ACC112 (cell line): ENCODE results near the gene ZNF154.

Source experiments
- H2AFZ ChIP-seq: fragments of 200-600 bp; sonication (generic); one replicate; pipeline ENCODE4 v1.6.0; 2017; ENCODE audit warnings: antibody characterized with exemption, low read length; ENCODE audit not compliant: unreplicated experiment
- H3K27ac ChIP-seq: fragments of 200-600 bp; sonication (generic); 2 replicates; pipeline ENCODE4 v1.5.1; 2014; ENCODE audit warnings: low read depth, mild to moderate bottlenecking, antibody characterized with exemption, low read length, moderate library complexity
- H3K27me3 ChIP-seq: fragments of 200-600 bp; sonication (generic); 2 replicates; pipeline ENCODE4 v1.6.1; 2014; ENCODE audit warnings: mild to moderate bottlenecking, antibody characterized with exemption, low read length, moderate library complexity, mixed read lengths; ENCODE audit not compliant: insufficient read depth
- H3K36me3 ChIP-seq: fragments of 200-600 bp; sonication (generic); 2 replicates; pipeline ENCODE4 v1.6.1; 2016; ENCODE audit warnings: mild to moderate bottlenecking, antibody characterized with exemption, low read length, moderate library complexity, mixed read lengths; ENCODE audit not compliant: insufficient read depth
- H3K4me1 ChIP-seq: fragments of 200-600 bp; sonication (generic); one replicate; pipeline ENCODE4 v1.6.1; 2016; ENCODE audit warnings: low read length, mixed read lengths; ENCODE audit not compliant: insufficient read depth, unreplicated experiment, control insufficient read depth
- H3K4me3 ChIP-seq: fragments of 200-600 bp; sonication (generic); 2 replicates; pipeline ENCODE4 v1.5.1; 2014; ENCODE audit warnings: mild to moderate bottlenecking, low read depth, low read length
- H3K79me2 ChIP-seq: fragments of 200-600 bp; sonication (generic); one replicate; pipeline ENCODE4 v1.6.0; 2016; ENCODE audit warnings: low read length; ENCODE audit not compliant: control insufficient read depth, unreplicated experiment, insufficient read depth

ZNF154 gene

GRCh38 chr19:57682226-57682766, 26.7 kb downstream of the ZNF154 start:
- Histone ChIP-seq H3K36me3 (peaks cover 38% of the 10 kb centered on the region), H3K4me3 (peak overlapping the region; percentile 95), H3K4me1 (peaks cover 4% of the 10 kb centered on the region), H3K27me3 (no peaks in the 10 kb centered on the region), H3K79me2 (peaks cover 48% of the 10 kb centered on the region), H2AFZ (peak overlapping the region; percentile 73), H3K27ac (no peak overlapping the region)

GRCh38 chr19:57675881-57676280, 33.1 kb downstream of the ZNF154 start:
- Histone ChIP-seq H3K27ac (no peak overlapping the region), H3K36me3 (no peaks in the 10 kb centered on the region)

GRCh38 chr19:57672466-57672865, 36.5 kb downstream of the ZNF154 start:
- Histone ChIP-seq H3K4me1 (peaks cover 11% of the 10 kb centered on the region), H2AFZ (no peak overlapping the region), H3K36me3 (no peaks in the 10 kb centered on the region), H3K79me2 (no peaks in the 10 kb centered on the region), H3K27ac (no peak overlapping the region), H3K4me3 (no peak overlapping the region), H3K27me3 (peaks cover 6% of the 10 kb centered on the region; the same call in 1 of the 2 replicates)

More at GRCh38 chr19:57675881-57676280, 33.1 kb downstream of the ZNF154 start:
- Histone ChIP-seq H2AFZ (no peak overlapping the region), H3K27me3 (peaks cover 6% of the 10 kb centered on the region; the same call in 1 of the 2 replicates), H3K79me2 (no peaks in the 10 kb centered on the region), H3K4me3 (no peak overlapping the region; the same call in 1 of the 2 replicates), H3K4me1 (peaks cover 11% of the 10 kb centered on the region)

- Histone ChIP-seq H3K36me3 (no peaks in the 10 kb centered on the region), H2AFZ (no peak overlapping the region), H3K27ac (no peak overlapping the region), H3K4me1 (peaks cover 10% of the 10 kb centered on the region), H3K4me3 (no peak overlapping the region), H3K27me3 (peaks cover 13% of the 10 kb centered on the region; the same call in 1 of the 2 replicates), H3K79me2 (no peaks in the 10 kb centered on the region)
Measured at GRCh38 chr19:57671124-57671895, 37.7 kb downstream of the ZNF154 start.

- H2AFZ ChIP-seq: no peak within 1 kb of the TSS
- no peak within 1 kb of the TSS for H3K27ac ChIP-seq
- no peaks in the 10 kb centered on the region for H3K79me2 ChIP-seq
- no peaks in the 10 kb centered on the region for H3K4me1 ChIP-seq
- peaks cover 15% of the 10 kb centered on the region for H3K27me3 ChIP-seq
- H3K36me3 ChIP-seq: no peaks in the 10 kb centered on the region
- no peak within 1 kb of the TSS for H3K4me3 ChIP-seq
Measured at GRCh38 chr19:57668635-57669034, 40.4 kb downstream of the ZNF154 start, which contains the start of gene ZSCAN4. ZSCAN4 (plus strand) TSS chr19:57668935; CDS start chr19:57676146, 7,211 bp downstream.

GRCh38 chr19:57667228-57667627, 41.8 kb downstream of the ZNF154 start:
- no peaks in the 10 kb centered on the region for H3K79me2 ChIP-seq
- no peaks in the 10 kb centered on the region for H3K4me1 ChIP-seq
- H3K4me3 ChIP-seq: no peak overlapping the region
- H3K27ac ChIP-seq: no peak overlapping the region
- peaks cover 15% of the 10 kb centered on the region for H3K27me3 ChIP-seq
- H2AFZ ChIP-seq: no peak overlapping the region
- H3K36me3 ChIP-seq: no peaks in the 10 kb centered on the region

GRCh38 chr19:57665261-57665806, 43.7 kb downstream of the ZNF154 start:
- no peak overlapping the region for H3K4me3 ChIP-seq
- no peak overlapping the region for H2AFZ ChIP-seq
- H3K27me3 ChIP-seq: peaks cover 22% of the 10 kb centered on the region

GRCh38 chr19:57664269-57665127, 44.5 kb downstream of the ZNF154 start:
- Histone ChIP-seq H2AFZ (peak overlapping the region; percentile 93), H3K27ac (no peak overlapping the region), H3K27me3 (peaks cover 31% of the 10 kb centered on the region), H3K4me1 (no peaks in the 10 kb centered on the region), H3K79me2 (no peaks in the 10 kb centered on the region), H3K36me3 (no peaks in the 10 kb centered on the region), H3K4me3 (peak overlapping the region; percentile 80)

More at GRCh38 chr19:57665261-57665806, 43.7 kb downstream of the ZNF154 start:
- Histone ChIP-seq H3K27ac (no peak overlapping the region), H3K79me2 (no peaks in the 10 kb centered on the region), H3K36me3 (no peaks in the 10 kb centered on the region), H3K4me1 (no peaks in the 10 kb centered on the region)

- Histone ChIP-seq H3K4me1 (no peaks in the 10 kb centered on the region), H3K36me3 (no peaks in the 10 kb centered on the region), H3K79me2 (no peaks in the 10 kb centered on the region), H2AFZ (no peak overlapping the region), H3K4me3 (no peak overlapping the region), H3K27ac (no peak overlapping the region), H3K27me3 (peaks cover 47% of the 10 kb centered on the region)
Measured at GRCh38 chr19:57656346-57656745, 52.7 kb downstream of the ZNF154 start.

GRCh38 chr19:57655443-57655842, 53.6 kb downstream of the ZNF154 start:
- Histone ChIP-seq H2AFZ (no peak overlapping the region), H3K4me1 (no peaks in the 10 kb centered on the region), H3K27me3 (peaks cover 38% of the 10 kb centered on the region), H3K4me3 (no peak overlapping the region), H3K79me2 (no peaks in the 10 kb centered on the region), H3K36me3 (no peaks in the 10 kb centered on the region), H3K27ac (no peak overlapping the region)
